Activated CD4-positive, alpha-beta T cell treated with anti-CD3 and anti-CD28 coated beads, Interleukin-2, Interleukin-4, amounts not matched to agents 100 ng/mL and 50 ng/mL, durations not matched to agents 16 hours and 8 hours (primary cell): ENCODE results near the gene TNNI3K.

Experiments used
- DNase-seq: peaks from one replicate; pipeline ENCODE4 v3.0.0-alpha.2; 2020; ENCODE audit warnings: low spot score

Gene TNNI3K

GRCh38 chr1:74316302-74316701 is 81.1 kb downstream of the TNNI3K start:
- DNase-seq = no peak

- no peak for DNase-seq
These were observed 82.5 kb downstream of the TNNI3K start for GRCh38 chr1:74317663-74318062.

GRCh38 chr1:74323937-74324473 is 88.8 kb downstream of the TNNI3K start:
- DNase-seq = no peak

GRCh38 chr1:74324684-74325448 is 89.7 kb downstream of the TNNI3K start:
- DNase-seq = no peak

GRCh38 chr1:74328851-74329250 is 93.7 kb downstream of the TNNI3K start:
- DNase-seq = no peak

- no peak for DNase-seq
These were observed 98.1 kb downstream of the TNNI3K start for GRCh38 chr1:74333244-74333643.

- DNase-seq = no peak
These were observed 99.0 kb downstream of the TNNI3K start for GRCh38 chr1:74334147-74334546.

GRCh38 chr1:74340656-74341055 is 105.5 kb downstream of the TNNI3K start:
- DNase-seq = no peak

- DNase-seq = no peak
These were observed 106.6 kb downstream of the TNNI3K start for GRCh38 chr1:74341702-74342339.

- DNase-seq = no peak
These were observed 108.0 kb downstream of the TNNI3K start for GRCh38 chr1:74343216-74343615.

GRCh38 chr1:74344387-74344786 is 109.2 kb downstream of the TNNI3K start:
- DNase-seq = no peak

GRCh38 chr1:74356493-74356892 is 121.3 kb downstream of the TNNI3K start:
- DNase-seq = no peak

GRCh38 chr1:74357150-74357549 is 122.0 kb downstream of the TNNI3K start:
- DNase-seq = no peak

GRCh38 chr1:74357756-74358155 is 122.6 kb downstream of the TNNI3K start:
- no peak for DNase-seq

GRCh38 chr1:74362691-74363090 is 127.5 kb downstream of the TNNI3K start:
- DNase-seq = no peak

- no peak for DNase-seq
These were observed 128.0 kb downstream of the TNNI3K start for GRCh38 chr1:74363220-74363619.

GRCh38 chr1:74367175-74367813 is 132.1 kb downstream of the TNNI3K start:
- no peak for DNase-seq

GRCh38 chr1:74368335-74368734 is 133.1 kb downstream of the TNNI3K start:
- DNase-seq = no peak

GRCh38 chr1:74375376-74375775 is 140.2 kb downstream of the TNNI3K start:
- DNase-seq = no peak

GRCh38 chr1:74380252-74380651 is 145.1 kb downstream of the TNNI3K start:
- DNase-seq = no peak

- no peak for DNase-seq
These were observed 153.7 kb downstream of the TNNI3K start for GRCh38 chr1:74388855-74389254.

- no peak for DNase-seq
These were observed 157.0 kb downstream of the TNNI3K start for GRCh38 chr1:74392186-74392585.

GRCh38 chr1:74392840-74393239 is 157.7 kb downstream of the TNNI3K start:
- no peak for DNase-seq
